Naive thymus-derived CD4-positive, alpha-beta T cell (primary cell): ENCODE measurements around the gene DIABLO. TPM values are rescaled to one million over a fixed set of nuclear protein-coding genes. Genes with fewer than 3 reads are reported as not detected.
A peak's percentile ranks its signal among the peaks of the same experiment; 100 is the strongest.
"Not testable (repeated sequence)": the region's sequence is repeated elsewhere in the genome, so short reads cannot be mapped to it uniquely, and the experiment has no call there.

Source experiments
- ATAC-seq: fragments of 150-1000 bp; cut with Tn5 transposase; 2 replicates; pipeline ENCODE4 v1.10.0; 2021; ENCODE audit warnings: mild to moderate bottlenecking, moderate library complexity
- CTCF ChIA-PET: fragments of 350-600 bp; sonication (Branson Sonifier 250); formaldehyde crosslinking; loops from one replicate; lab custom pipeline; 2021; ENCODE audit warnings: antibody characterized with exemption; lab: Charles Lee
- POLR2A ChIA-PET: fragments of 350-600 bp; sonication (Branson Sonifier 250); formaldehyde crosslinking; loops from one replicate; lab custom pipeline; 2021; ENCODE audit warnings: antibody characterized with exemption, inconsistent platforms; lab: Charles Lee
- DNase-seq, 9 donors: peaks; one replicate each; pipeline versions ENCODE4 v3.0.0 to v3.0.0-alpha.2; 2020 to 2022; ENCODE audit warnings: mixed read lengths in 1 of 9
- H3K27ac ChIP-seq: one replicate; pipeline ENCODE4 v1.7.0; 2013; ENCODE audit warnings: mild to moderate bottlenecking, low read depth, low read length, moderate library complexity
- H3K27me3 ChIP-seq, 2 donors: one replicate each; pipeline ENCODE4 v1.7.0; 2013; ENCODE audit warnings: low read length in 2 of 2, mild to moderate bottlenecking in 2 of 2, moderate library complexity in 2 of 2; ENCODE audit not compliant: control insufficient read depth in 2 of 2, insufficient read depth in 2 of 2
- H3K36me3 ChIP-seq, 3 experiments: 1 replicate in 2 of 3; 2 replicates in 1 of 3; pipeline ENCODE4 v1.7.0; 2013; ENCODE audit warnings: low read length in 3 of 3, mild to moderate bottlenecking in 3 of 3, moderate library complexity in 1 of 3; ENCODE audit not compliant: insufficient read depth in 3 of 3, control insufficient read depth in 2 of 3
- H3K4me1 ChIP-seq, 2 donors: one replicate each; pipeline ENCODE4 v1.7.0; 2013; ENCODE audit warnings: low read length in 2 of 2, mild to moderate bottlenecking in 2 of 2, moderate library complexity in 1 of 2; ENCODE audit not compliant: control insufficient read depth in 2 of 2, insufficient read depth in 2 of 2
- H3K4me3 ChIP-seq: 2 replicates; pipeline ENCODE4 v1.7.0; 2013; ENCODE audit warnings: mild to moderate bottlenecking, low read length
- H3K9me3 ChIP-seq, 3 experiments: 1 replicate in 2 of 3; 2 replicates in 1 of 3; pipeline ENCODE4 v1.7.0; 2013; ENCODE audit warnings: low read length in 3 of 3; ENCODE audit not compliant: control insufficient read depth in 2 of 3
- H3K27ac Mint-ChIP-seq, 9 donors: one replicate each; pipeline ENCODE4 v1.8.0; 2020 to 2022; ENCODE audit warnings: mixed read lengths in 9 of 9, mild to moderate bottlenecking in 8 of 9, moderate library complexity in 5 of 9, inconsistent platforms in 2 of 9
- H3K27me3 Mint-ChIP-seq, 5 donors: one replicate each; pipeline ENCODE4 v1.8.0; 2021 to 2022; ENCODE audit warnings: mixed read lengths in 5 of 5, mild to moderate bottlenecking in 1 of 5
- H3K36me3 Mint-ChIP-seq, 5 donors: one replicate each; pipeline ENCODE4 v1.8.0; 2020 to 2022; ENCODE audit warnings: mixed read lengths in 5 of 5, mild to moderate bottlenecking in 3 of 5, inconsistent platforms in 1 of 5
- H3K4me1 Mint-ChIP-seq, 7 donors: one replicate each; pipeline ENCODE4 v1.8.0; 2020 to 2022; ENCODE audit warnings: mixed read lengths in 7 of 7, mild to moderate bottlenecking in 3 of 7, inconsistent platforms in 1 of 7
- H3K4me3 Mint-ChIP-seq, 10 donors: one replicate each; pipeline ENCODE4 v1.8.0; 2020 to 2022; ENCODE audit warnings: mild to moderate bottlenecking in 10 of 10, mixed read lengths in 10 of 10, moderate library complexity in 6 of 10, inconsistent platforms in 2 of 10
- H3K9me3 Mint-ChIP-seq, 11 donors: one replicate each; pipeline ENCODE4 v1.8.0; 2020 to 2022; ENCODE audit warnings: mixed read lengths in 11 of 11, mild to moderate bottlenecking in 4 of 11, inconsistent platforms in 1 of 11, moderate library complexity in 1 of 11
- intact Hi-C, 2 donors: fragments of 100-400 bp; cut with micrococcal nuclease; formaldehyde crosslinking; loops; one replicate each; pipeline ENCODE4 v1.15.1; 2023
- polyA plus RNA-seq, 2 donors: library from polyadenylated mRNA; unstranded; fragments of 300-500 nt; fragmentation: Illumina TruSeq; gene quantifications; one replicate each; pipeline ENCODE4 v1.2.3, GENCODE V29; 2021
- total RNA-seq, 6 experiments: library from RNA in 5 of 6; stranded (reverse) in 5 of 6; gene quantifications; 1 replicate in 5 of 6; 2 replicates in 1 of 6; pipeline ENCODE4 v1.2.3 and lab custom pipeline; 2021 to 2026

The DIABLO gene
- total and polyA plus RNA-seq, 7 experiments from 2014 or later, result 41.3 to 94.1 (median 58.3) TPM

- CTCF ChIA-PET, H3K27me3 ChIP-seq, H3K4me3 Mint-ChIP-seq, H3K4me1 ChIP-seq, intact Hi-C loops, DNase-seq, H3K27me3 Mint-ChIP-seq, H3K27ac ChIP-seq, H3K9me3 ChIP-seq, H3K9me3 Mint-ChIP-seq, H3K27ac Mint-ChIP-seq, H3K4me3 ChIP-seq, ATAC-seq: not testable (repeated sequence)
- H3K36me3 Mint-ChIP-seq, result peaks cover 4 to 47% (median 22%) of the 10 kb centered on the region in 5 donors
- POLR2A ChIA-PET, result interaction anchor here (1.9 kb wide), 1 partner anchor 16 kb away, joined by 8 read pairs; no protein-coding TSS in a partner anchor
- H3K4me1 Mint-ChIP-seq, result peaks cover 6 to 46% (median 32%) of the 10 kb centered on the region in 7 donors
- H3K36me3 ChIP-seq, result peaks cover 6 to 73% (median 9%) of the 10 kb centered on the region in 3 experiments
Observed at GRCh38 chr12:122260735-122261134, 34.9 kb upstream of the DIABLO start.

- H3K4me3 ChIP-seq, H3K27ac Mint-ChIP-seq, H3K27ac ChIP-seq, H3K4me3 Mint-ChIP-seq, ATAC-seq, H3K4me1 ChIP-seq, H3K27me3 Mint-ChIP-seq, H3K9me3 Mint-ChIP-seq, DNase-seq, CTCF ChIA-PET, H3K27me3 ChIP-seq, H3K9me3 ChIP-seq, intact Hi-C loops: not testable (repeated sequence)
- H3K36me3 ChIP-seq, result peaks cover 6 to 78% (median 8%) of the 10 kb centered on the region in 3 experiments
- POLR2A ChIA-PET, result interaction anchor here (1.3 kb wide), 1 partner anchor 12 kb away, joined by 5 read pairs; no protein-coding TSS in a partner anchor
- Mint-ChIP-seq H3K4me1 (peaks cover 6 to 37% (median 30%) of the 10 kb centered on the region in 7 donors), H3K36me3 (peaks cover 4 to 52% (median 22%) of the 10 kb centered on the region in 5 donors)
Observed at GRCh38 chr12:122258939-122259338, 33.1 kb upstream of the DIABLO start.

- intact Hi-C loops, H3K9me3 ChIP-seq, H3K27me3 ChIP-seq, DNase-seq, CTCF ChIA-PET, ATAC-seq, H3K9me3 Mint-ChIP-seq, H3K4me3 Mint-ChIP-seq, H3K4me1 ChIP-seq, H3K27me3 Mint-ChIP-seq, H3K27ac ChIP-seq, H3K4me3 ChIP-seq: not testable (repeated sequence)
- Mint-ChIP-seq H3K27ac (peak overlapping the region in 1 of 9 donors; percentile 26), H3K4me1 (peaks cover 3 to 36% (median 29%) of the 10 kb centered on the region in 7 donors), H3K36me3 (peaks cover 4 to 49% (median 20%) of the 10 kb centered on the region in 5 donors)
- H3K36me3 ChIP-seq, result peaks cover 3 to 73% (median 6%) of the 10 kb centered on the region in 3 experiments
- POLR2A ChIA-PET, result interaction anchor here (0.7 to 1.3 kb wide), 2 partner anchors 11 to 158 kb away, joined by 3 to 5 read pairs; no protein-coding TSS in a partner anchor
Observed at GRCh38 chr12:122258462-122258861, 32.6 kb upstream of the DIABLO start.

GRCh38 chr12:122250536-122250935 is 24.7 kb upstream of the DIABLO start:
- no peak overlapping the region for H3K4me3 ChIP-seq
- H3K4me3 Mint-ChIP-seq, result no peak overlapping the region
- H3K36me3 Mint-ChIP-seq, result peaks cover 6 to 39% (median 13%) of the 10 kb centered on the region in 5 donors
- H3K9me3 Mint-ChIP-seq, result no peaks in the 10 kb centered on the region
- intact Hi-C loops, result no loop called here
- H3K27ac ChIP-seq, result no peak overlapping the region
- H3K4me1 ChIP-seq, result peaks cover 4 to 5% of the 10 kb centered on the region in 2 donors
- H3K27me3 Mint-ChIP-seq, result no peaks in the 10 kb centered on the region
- no peaks in the 10 kb centered on the region for H3K27me3 ChIP-seq
- H3K4me1 Mint-ChIP-seq, result peaks cover 3 to 19% (median 14%) of the 10 kb centered on the region in 7 donors
- ATAC-seq (no peak), DNase-seq (no peak)
- H3K36me3 ChIP-seq, result peaks cover 5 to 48% (median 8%) of the 10 kb centered on the region in 3 experiments
- no peaks in the 10 kb centered on the region for H3K9me3 ChIP-seq
- ChIA-PET POLR2A (no interaction called here), CTCF (no interaction called here)
- no peak overlapping the region for H3K27ac Mint-ChIP-seq

- H3K4me3 Mint-ChIP-seq, result no peak overlapping the region
- POLR2A ChIA-PET, result no interaction called here
- no peaks in the 10 kb centered on the region for H3K9me3 Mint-ChIP-seq
- CTCF ChIA-PET, result no interaction called here
- H3K27me3 ChIP-seq, result no peaks in the 10 kb centered on the region
- no peak overlapping the region for H3K4me3 ChIP-seq
- DNase-seq (no peak), ATAC-seq (no peak)
- H3K4me1 ChIP-seq, result peaks cover 6 to 7% of the 10 kb centered on the region in 2 donors
- no peak overlapping the region for H3K27ac ChIP-seq
- H3K36me3 ChIP-seq, result peaks cover 5 to 44% (median 8%) of the 10 kb centered on the region in 3 experiments
- peaks cover 3 to 19% (median 13%) of the 10 kb centered on the region in 7 donors for H3K4me1 Mint-ChIP-seq
- peaks cover 6 to 37% (median 13%) of the 10 kb centered on the region in 5 donors for H3K36me3 Mint-ChIP-seq
- H3K27me3 Mint-ChIP-seq, result no peaks in the 10 kb centered on the region
- H3K9me3 ChIP-seq, result no peaks in the 10 kb centered on the region
- intact Hi-C loops, result no loop called here
- peak overlapping the region in 1 of 9 donors; percentile 29 for H3K27ac Mint-ChIP-seq
Observed at GRCh38 chr12:122250047-122250446, 24.2 kb upstream of the DIABLO start.

- ChIA-PET POLR2A (interaction anchor here (0.7 to 3.2 kb wide), 5 partner anchors 19 to 1789 kb away, joined by 3 to 29 read pairs (median 4); partner anchors contain the start of genes DIABLO, KNTC1, RSRC2 and VPS33A), CTCF (interaction anchor here (0.7 kb wide), 1 partner anchor 27 kb away, joined by 3 read pairs; no protein-coding TSS in a partner anchor)
- no peaks in the 10 kb centered on the region for H3K9me3 ChIP-seq
- Mint-ChIP-seq H3K9me3 (no peaks in the 10 kb centered on the region), H3K4me3 (peak overlapping the region in 6 of 10 donors; percentile 34 to 86 (median 80)), H3K4me1 (peaks cover 8 to 30% (median 26%) of the 10 kb centered on the region in 7 donors), H3K27me3 (no peaks in the 10 kb centered on the region), H3K36me3 (peaks cover 8 to 34% (median 13%) of the 10 kb centered on the region in 5 donors), H3K27ac (peak overlapping the region in 7 of 9 donors; percentile 26 to 94 (median 76))
- no peak for ATAC-seq
- H3K27ac ChIP-seq, result peak overlapping the region; percentile 58
- H3K4me1 ChIP-seq, result peaks cover 19 to 24% of the 10 kb centered on the region in 2 donors
- peaks cover 0 to 45% (median 8%) of the 10 kb centered on the region in 3 experiments for H3K36me3 ChIP-seq
- intact Hi-C loops, result loop anchor here in 1 of 2 donors (2.0 kb wide), 1 partner anchor 21 kb away; the partner anchor contains the start of gene VPS33A
- DNase-seq, result no peak
- no peaks in the 10 kb centered on the region for H3K27me3 ChIP-seq
- peak overlapping the region; percentile 50 for H3K4me3 ChIP-seq
Observed at GRCh38 chr12:122245553-122245952, 19.7 kb upstream of the DIABLO start.
